Heart left ventricle (tissue), 13 donors: ENCODE results near the gene RPP25L.

Experiments
- CTCF ChIP-seq, 12 donors: fragments of 200-600 bp; sonication (generic) in 4 of 12; IDR thresholded peaks; one replicate each; pipeline versions ENCODE4 v1.5.0 to v1.8.0; 2018 to 2022; ENCODE audit warnings: antibody characterized with exemption in 12 of 12, mild to moderate bottlenecking in 5 of 12
- POLR2A ChIP-seq, 2 donors: fragments of 450-650 bp; IDR thresholded peaks; one replicate each; pipeline ENCODE4 v1.6.1; 2017; ENCODE audit warnings: antibody characterized with exemption in 2 of 2, mild to moderate bottlenecking in 2 of 2, moderate library complexity in 2 of 2
- donor health status: ischemic (EF 13 %, LVEDD 7.1; RV severe dilation, severe dysfunction).
- donor health status: DM: no; HTN: yes; CAD: no.
- donor health status: DM: no; HTN: no; CAD: no.
- donor health status: ischemic (EF 25% LVEDD 6.9; RV normal size, moderate dysfunction).
- donor health status: ischemic (EF 25% LVEDD 5.7; RV mildly dilated, moderate dysfunction).
- donor health status: ischemic (EF 35%, LVEDD 5.7; RV mildly dilated, moderate dysfunction).
- donor health status: nonischemic (EF 11% LVEDD 7.7; RV severe dilation, severe dysfunction).
- donor health status: DM: yes; HTN: yes; CAD: no.
- donor health status: PGD.
- donor health status: ischemic (EF 29% LVEDD 5.4; RV normal size, mild dysfunction).
- donor health status: nonischemic (EF 23%, LVEDD 6.1; RV moderate dilation, normal function).

- TF ChIP-seq CTCF (IDR thresholded peaks at IDR 0.05): no peak
- TF ChIP-seq POLR2A (IDR thresholded peaks at IDR 0.05): no peak
Measured at GRCh38 chr9:34582787-34583186, 29.1 kb downstream of the RPP25L start.
